A673 (cell line): Measurements from ENCODE around the gene EAF1.

Source experiments
- EZH2 ChIP-seq: fragments of 200-600 bp; sonication (generic); IDR thresholded peaks from 2 replicates; pipeline ENCODE4 v1.6.1; 2017; ENCODE audit warnings: borderline replicate concordance, low read depth, mild to moderate bottlenecking, mixed read lengths, antibody characterized with exemption, low read length; ENCODE audit not compliant: poor library complexity, severe bottlenecking
- TF ChIP-seq, protein P1 (sequence below): fragments of 300-800, 200-600 bp; sonication (generic); conservative IDR thresholded peaks from 2 replicates; pipeline ENCODE4 v1.5.1; 2017; ENCODE audit warnings: low read depth, mild to moderate bottlenecking, antibody characterized with exemption, low read length, moderate library complexity, mixed read lengths

DNA sequence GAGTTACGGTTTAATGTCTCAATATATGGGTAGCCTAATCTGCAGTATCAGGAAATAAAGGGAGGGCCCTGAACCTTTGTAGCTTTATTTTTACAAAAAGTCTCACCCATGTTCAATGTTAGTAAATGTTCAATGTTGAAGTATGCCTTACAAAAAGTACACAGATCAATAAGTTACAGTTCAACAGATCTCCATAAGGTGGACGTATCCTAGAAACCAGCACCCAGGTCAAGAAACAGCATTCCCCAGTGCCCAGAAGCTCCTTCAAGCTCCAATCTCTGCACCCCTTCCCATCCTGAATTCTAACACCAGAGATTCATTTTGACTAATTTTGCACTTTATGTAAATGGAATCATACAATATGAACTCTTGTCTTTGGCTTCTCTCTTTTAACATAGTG, 62.8 kb downstream of the EAF1 start:
- TF ChIP-seq, protein P1, sequence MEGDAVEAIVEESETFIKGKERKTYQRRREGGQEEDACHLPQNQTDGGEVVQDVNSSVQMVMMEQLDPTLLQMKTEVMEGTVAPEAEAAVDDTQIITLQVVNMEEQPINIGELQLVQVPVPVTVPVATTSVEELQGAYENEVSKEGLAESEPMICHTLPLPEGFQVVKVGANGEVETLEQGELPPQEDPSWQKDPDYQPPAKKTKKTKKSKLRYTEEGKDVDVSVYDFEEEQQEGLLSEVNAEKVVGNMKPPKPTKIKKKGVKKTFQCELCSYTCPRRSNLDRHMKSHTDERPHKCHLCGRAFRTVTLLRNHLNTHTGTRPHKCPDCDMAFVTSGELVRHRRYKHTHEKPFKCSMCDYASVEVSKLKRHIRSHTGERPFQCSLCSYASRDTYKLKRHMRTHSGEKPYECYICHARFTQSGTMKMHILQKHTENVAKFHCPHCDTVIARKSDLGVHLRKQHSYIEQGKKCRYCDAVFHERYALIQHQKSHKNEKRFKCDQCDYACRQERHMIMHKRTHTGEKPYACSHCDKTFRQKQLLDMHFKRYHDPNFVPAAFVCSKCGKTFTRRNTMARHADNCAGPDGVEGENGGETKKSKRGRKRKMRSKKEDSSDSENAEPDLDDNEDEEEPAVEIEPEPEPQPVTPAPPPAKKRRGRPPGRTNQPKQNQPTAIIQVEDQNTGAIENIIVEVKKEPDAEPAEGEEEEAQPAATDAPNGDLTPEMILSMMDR, result no peak
- TF ChIP-seq EZH2, result no peak
